ENCODE data around the gene CAMK2B. TPM values are rescaled to one million over a fixed set of nuclear protein-coding genes. Genes with fewer than 3 reads are reported as not detected.

Gene CAMK2B
- total RNA-seq, 1 donor from 2014 or later, result not detected

DNA sequence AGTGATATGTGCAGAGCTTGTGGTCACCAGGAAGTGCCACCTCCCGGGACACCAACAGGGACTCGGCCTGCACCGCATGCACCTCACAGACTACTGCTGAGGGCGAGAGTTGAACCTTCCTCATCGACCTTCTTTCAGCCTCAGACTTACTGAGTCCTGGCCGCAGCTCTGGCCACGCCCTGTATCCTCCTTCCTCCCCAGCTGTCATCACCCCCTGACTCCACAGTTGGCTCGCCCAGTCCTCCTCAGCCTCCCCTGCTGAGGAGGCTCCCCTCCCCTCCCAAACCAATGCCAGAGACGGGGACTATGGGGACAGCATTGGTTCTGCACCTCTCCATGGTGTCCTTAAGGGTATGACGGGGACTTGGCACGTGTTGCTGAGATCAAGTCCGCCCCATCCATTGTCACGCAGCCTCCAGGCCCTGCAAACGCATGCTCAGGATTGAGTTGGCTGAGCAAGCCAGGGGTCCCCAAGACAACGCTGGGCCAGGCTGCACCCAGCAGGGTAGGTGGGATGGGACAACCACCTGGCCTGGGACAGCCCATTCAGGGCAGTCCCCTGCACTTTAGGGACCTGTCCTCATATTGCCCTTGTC is 75.7 kb downstream of the CAMK2B start:
- Histone ChIP-seq H3K36me3 (ENCODE audit: control insufficient read depth, insufficient read depth, low read length) (no peaks in the 10 kb centered on the region), H3K27me3 (ENCODE audit: control insufficient read depth, insufficient read depth, low read length) (no peaks in the 10 kb centered on the region), H3K4me3 (ENCODE audit: low read depth, low read length) (no peak overlapping the region)
- TF ChIP-seq CTCF (IDR thresholded peaks at IDR 0.05; ENCODE audit: insufficient read depth, low read length, severe bottlenecking), result no peak
- FAIRE-seq (no peak), DNase-seq (ENCODE audit: low read depth) (no peak)

- no peak for FAIRE-seq
- Histone ChIP-seq H3K36me3 (ENCODE audit: control insufficient read depth, insufficient read depth, low read length) (no peaks in the 10 kb centered on the region), H3K4me3 (ENCODE audit: low read depth, low read length) (no peak overlapping the region), H3K27me3 (ENCODE audit: control insufficient read depth, insufficient read depth, low read length) (no peaks in the 10 kb centered on the region)
- TF ChIP-seq CTCF (IDR thresholded peaks at IDR 0.05; ENCODE audit: insufficient read depth, low read length, severe bottlenecking), result no peak
- DNase-seq (ENCODE audit: low read depth), result no peak
These were observed 77.3 kb downstream of the CAMK2B start for GRCh38 chr7:44247868-44248651.

GRCh38 chr7:44246396-44247113 is 78.8 kb downstream of the CAMK2B start:
- Histone ChIP-seq H3K27me3 (ENCODE audit: control insufficient read depth, insufficient read depth, low read length) (no peaks in the 10 kb centered on the region), H3K4me3 (ENCODE audit: low read depth, low read length) (no peak overlapping the region), H3K36me3 (ENCODE audit: control insufficient read depth, insufficient read depth, low read length) (no peaks in the 10 kb centered on the region)
- DNase-seq (ENCODE audit: low read depth) (no peak), FAIRE-seq (peak; percentile 99)
- no peak for TF ChIP-seq CTCF (IDR thresholded peaks at IDR 0.05; ENCODE audit: insufficient read depth, low read length, severe bottlenecking)

GRCh38 chr7:44244282-44244681 is 81.1 kb downstream of the CAMK2B start:
- DNase-seq (ENCODE audit: low read depth) (no peak), FAIRE-seq (no peak)
- TF ChIP-seq CTCF (IDR thresholded peaks at IDR 0.05; ENCODE audit: insufficient read depth, low read length, severe bottlenecking), result peak; percentile 55
- no peaks in the 10 kb centered on the region for H3K27me3 ChIP-seq (ENCODE audit: control insufficient read depth, insufficient read depth, low read length)
- no peak overlapping the region for H3K4me3 ChIP-seq (ENCODE audit: low read depth, low read length)
- no peaks in the 10 kb centered on the region for H3K36me3 ChIP-seq (ENCODE audit: control insufficient read depth, insufficient read depth, low read length)

DNA sequence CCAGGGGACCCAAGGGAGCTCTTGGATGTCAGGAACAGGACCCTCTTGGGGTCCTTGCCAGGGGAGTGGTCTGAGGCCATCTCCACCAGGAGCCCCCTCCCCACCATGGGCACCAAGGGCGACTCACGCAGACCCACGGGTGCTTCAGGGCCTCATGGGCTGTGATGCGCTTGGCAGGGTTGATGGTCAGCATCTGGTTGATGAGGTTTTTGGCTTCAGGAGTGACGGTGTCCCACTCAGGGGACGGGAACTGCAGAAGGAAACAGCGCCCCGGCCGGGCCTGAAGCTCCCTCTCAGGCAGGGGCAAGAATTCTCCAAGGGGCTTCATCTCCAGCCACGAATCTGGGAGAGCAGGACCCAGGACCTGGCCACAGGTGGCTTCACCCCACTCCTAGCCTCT is 83.3 kb downstream of the CAMK2B start:
- FAIRE-seq (no peak), DNase-seq (ENCODE audit: low read depth) (no peak)
- Histone ChIP-seq H3K36me3 (ENCODE audit: control insufficient read depth, insufficient read depth, low read length) (no peaks in the 10 kb centered on the region), H3K4me3 (ENCODE audit: low read depth, low read length) (no peak overlapping the region), H3K27me3 (ENCODE audit: control insufficient read depth, insufficient read depth, low read length) (no peaks in the 10 kb centered on the region)
- TF ChIP-seq CTCF (IDR thresholded peaks at IDR 0.05; ENCODE audit: insufficient read depth, low read length, severe bottlenecking), result no peak
